SIG-M5 (cell line): ENCODE measurements around the gene KCTD11.
"Not testable (repeated sequence)": the region's sequence is repeated elsewhere in the genome, so short reads cannot be mapped to it uniquely, and the experiment has no call there.

ENCODE experiments used
- DNase-seq: peaks from one replicate; lab custom pipeline; 2025; lab: John Stamatoyannopoulos, UW

Gene KCTD11

GRCh38 chr17:7346761-7347614 lies 5.0 kb upstream of the KCTD11 start:
- DNase-seq, result no peak

GRCh38 chr17:7347630-7348477 lies 4.1 kb upstream of the KCTD11 start:
- no peak for DNase-seq

GRCh38 chr17:7348478-7349242 lies 3.3 kb upstream of the KCTD11 start:
- no peak for DNase-seq

GRCh38 chr17:7352503-7352889 lies 534 bp downstream of the KCTD11 start:
- no peak for DNase-seq

GRCh38 chr17:7352910-7353635 lies 1.1 kb downstream of the KCTD11 start:
- no peak for DNase-seq

- DNase-seq, result no peak
Measured at GRCh38 chr17:7354262-7354843, 2.4 kb downstream of the KCTD11 start.

GRCh38 chr17:7355053-7355452 lies 3.1 kb downstream of the KCTD11 start, which contains the start of gene TMEM95:
TSS of gene TMEM95 (plus strand) at chr17:7355156. CDS start at chr17:7355205, 49 bp downstream.
- DNase-seq, result no peak

GRCh38 chr17:7355573-7355972 lies 3.6 kb downstream of the KCTD11 start:
- DNase-seq, result no peak

GRCh38 chr17:7356072-7356549 lies 4.1 kb downstream of the KCTD11 start:
- no peak for DNase-seq

- DNase-seq, result no peak
Measured at GRCh38 chr17:7356756-7357155, 4.8 kb downstream of the KCTD11 start.

GRCh38 chr17:7357381-7357780 lies 5.4 kb downstream of the KCTD11 start:
- no peak for DNase-seq

- no peak for DNase-seq
Measured at GRCh38 chr17:7361906-7362305, 9.9 kb downstream of the KCTD11 start.

- DNase-seq, result no peak
Measured at GRCh38 chr17:7363311-7363710, 11.3 kb downstream of the KCTD11 start.

- not testable (repeated sequence) for DNase-seq
Measured at GRCh38 chr17:7365963-7366362, 14.0 kb downstream of the KCTD11 start.

- DNase-seq, result no peak
Measured at GRCh38 chr17:7367083-7367482, 15.1 kb downstream of the KCTD11 start.

- DNase-seq, result no peak
Measured at GRCh38 chr17:7367918-7368598, 16.1 kb downstream of the KCTD11 start.

GRCh38 chr17:7368599-7368994 lies 16.6 kb downstream of the KCTD11 start:
- DNase-seq, result not testable (repeated sequence)

GRCh38 chr17:7369825-7370224 lies 17.9 kb downstream of the KCTD11 start:
- DNase-seq, result no peak

GRCh38 chr17:7370853-7371252 lies 18.9 kb downstream of the KCTD11 start:
- no peak for DNase-seq

- DNase-seq, result no peak
Measured at GRCh38 chr17:7374353-7374752, 22.4 kb downstream of the KCTD11 start.
